DOHH2 (cell line): ENCODE data around the gene NR2C2.

Experiments used
- EZH2phosphoT487 ChIP-seq: fragments of 200-600 bp; sonication (generic); IDR thresholded peaks from 2 replicates; pipeline ENCODE4 v1.6.1; 2017; ENCODE audit warnings: borderline replicate concordance, mild to moderate bottlenecking, antibody characterized with exemption, low read length, moderate library complexity, mixed read lengths
- TF ChIP-seq, protein P1 (sequence below): fragments of 200-600 bp; sonication (generic); IDR thresholded peaks from one replicate; pipeline ENCODE4 v1.5.1; 2014; ENCODE audit warnings: antibody characterized with exemption, mild to moderate bottlenecking, low read depth, low read length; ENCODE audit not compliant: poor library complexity, severe bottlenecking

DNA sequence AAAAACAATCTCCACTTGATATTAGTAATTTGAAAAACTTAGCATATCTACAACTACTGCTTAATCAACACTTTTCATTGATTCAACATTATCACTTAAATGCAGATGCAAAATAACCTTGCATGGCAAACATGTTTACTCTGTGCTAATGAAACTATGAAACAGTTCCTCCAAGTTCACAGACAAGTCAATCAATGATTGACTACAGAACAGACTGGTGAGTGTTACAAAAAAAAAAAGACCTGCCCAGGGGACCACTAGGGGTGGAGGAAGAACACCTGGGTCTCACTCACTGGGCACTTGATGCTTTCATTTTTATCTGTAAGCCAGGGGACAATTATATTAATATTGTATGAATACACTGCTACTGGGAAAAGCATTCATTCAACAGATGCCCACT lies 4.3 kb upstream of the NR2C2 start:
- no peak for TF ChIP-seq EZH2phosphoT487
- TF ChIP-seq, protein P1, sequence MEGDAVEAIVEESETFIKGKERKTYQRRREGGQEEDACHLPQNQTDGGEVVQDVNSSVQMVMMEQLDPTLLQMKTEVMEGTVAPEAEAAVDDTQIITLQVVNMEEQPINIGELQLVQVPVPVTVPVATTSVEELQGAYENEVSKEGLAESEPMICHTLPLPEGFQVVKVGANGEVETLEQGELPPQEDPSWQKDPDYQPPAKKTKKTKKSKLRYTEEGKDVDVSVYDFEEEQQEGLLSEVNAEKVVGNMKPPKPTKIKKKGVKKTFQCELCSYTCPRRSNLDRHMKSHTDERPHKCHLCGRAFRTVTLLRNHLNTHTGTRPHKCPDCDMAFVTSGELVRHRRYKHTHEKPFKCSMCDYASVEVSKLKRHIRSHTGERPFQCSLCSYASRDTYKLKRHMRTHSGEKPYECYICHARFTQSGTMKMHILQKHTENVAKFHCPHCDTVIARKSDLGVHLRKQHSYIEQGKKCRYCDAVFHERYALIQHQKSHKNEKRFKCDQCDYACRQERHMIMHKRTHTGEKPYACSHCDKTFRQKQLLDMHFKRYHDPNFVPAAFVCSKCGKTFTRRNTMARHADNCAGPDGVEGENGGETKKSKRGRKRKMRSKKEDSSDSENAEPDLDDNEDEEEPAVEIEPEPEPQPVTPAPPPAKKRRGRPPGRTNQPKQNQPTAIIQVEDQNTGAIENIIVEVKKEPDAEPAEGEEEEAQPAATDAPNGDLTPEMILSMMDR = no peak
